Measurements from ENCODE around the gene BAD. TPM values are rescaled to one million over a fixed set of nuclear protein-coding genes. Genes with fewer than 3 reads are reported as not detected.
A peak's percentile ranks its signal among the peaks of the same experiment; 100 is the strongest.

BAD gene
- total RNA-seq, 1 experiment from 2014 or later, result 34.7 TPM

GRCh38 chr11:64331569-64332371 lies 47.3 kb upstream of the BAD start (continued):
- 0 out of 2 replicates have a peak, but pooled peaks have one; percentile 41 for TF ChIP-seq FOXP1 (CRISPR knock-in tag; IDR thresholded peaks at IDR 0.05; ENCODE audit: borderline replicate concordance)
- TF ChIP-seq PREB (CRISPR knock-in tag; IDR thresholded peaks at IDR 0.05; ENCODE audit: borderline replicate concordance), result no peak
- TF ChIP-seq ZNF281 (CRISPR knock-in tag; IDR thresholded peaks at IDR 0.05), result no peak
- TF ChIP-seq NFE2L1 (CRISPR knock-in tag; IDR thresholded peaks at IDR 0.05), result no peak
- no peak for TF ChIP-seq NR2C2 (CRISPR knock-in tag; IDR thresholded peaks at IDR 0.05)
- TF ChIP-seq GTF2I (CRISPR knock-in tag; conservative IDR thresholded peaks at IDR 0.05), result no peak
- TF ChIP-seq CREB1 (CRISPR knock-in tag; IDR thresholded peaks at IDR 0.05), result no peak

- TF ChIP-seq SOX15 (CRISPR knock-in tag; IDR thresholded peaks at IDR 0.05) (no peak), ZNF423 (CRISPR knock-in tag; IDR thresholded peaks at IDR 0.05) (peak; percentile 33; the same call in 1 of the 2 replicates)
- no peak for ATAC-seq
- Mint-ChIP-seq H3K36me3 (no peaks in the 10 kb centered on the region), H3K27ac (no peak overlapping the region), H3K27me3 (ENCODE audit: low read depth) (peaks cover 14% of the 10 kb centered on the region; the same call in 1 of the 2 replicates), H3K9me3 (0 out of 2 replicates have a peak, but pooled peaks cover 3% of the 10 kb centered on the region), H3K4me3 (no peak overlapping the region), H3K4me1 (peaks cover 10% of the 10 kb centered on the region)
- CTCF ChIA-PET, result interaction anchor here (0.5 to 4.8 kb wide), 22 partner anchors 11 to 557 kb away, joined by 3 to 118 read pairs (median 6); partner anchors contain the start of genes BAD, CCDC88B, ESRRA and PRDX5
- peak; percentile 11 for DNase-seq (ENCODE audit: low spot score)
- POLR2A ChIA-PET, result interaction anchor here (1.0 kb wide), 1 partner anchor 14 kb away, joined by 6 read pairs; the partner anchor contains the start of genes PRDX5 and TRMT112
These were observed 46.4 kb upstream of the BAD start for GRCh38 chr11:64330888-64331287.

- no peak for TF ChIP-seq ZNF423 (CRISPR knock-in tag; IDR thresholded peaks at IDR 0.05)
- TF ChIP-seq NFYB (CRISPR knock-in tag; conservative IDR thresholded peaks at IDR 0.05; ENCODE audit: low read depth), result no peak
- ChIA-PET POLR2A (no interaction called here), CTCF (interaction anchor here (1.2 to 1.6 kb wide), 2 partner anchors 10 to 27 kb away, joined by 5 read pairs; partner anchors contain the start of genes PRDX5 and TRMT112)
- DNase-seq (ENCODE audit: low spot score), result no peak
- no peak overlapping the region for H3K27ac Mint-ChIP-seq
- H3K27me3 Mint-ChIP-seq (ENCODE audit: low read depth), result peaks cover 9% of the 10 kb centered on the region; the same call in 1 of the 2 replicates
- no peak overlapping the region for H3K4me3 Mint-ChIP-seq
- H3K9me3 Mint-ChIP-seq, result 0 out of 2 replicates have a peak, but pooled peaks cover 3% of the 10 kb centered on the region
- ATAC-seq, result no peak
- peaks cover 17% of the 10 kb centered on the region for H3K4me1 Mint-ChIP-seq
- H3K36me3 Mint-ChIP-seq, result no peaks in the 10 kb centered on the region
These were observed 43.5 kb upstream of the BAD start for GRCh38 chr11:64327993-64328392.

- no peak for DNase-seq (ENCODE audit: low spot score)
- H3K4me1 Mint-ChIP-seq, result peaks cover 17% of the 10 kb centered on the region
- ATAC-seq, result no peak
- H3K27me3 Mint-ChIP-seq (ENCODE audit: low read depth), result peaks cover 9% of the 10 kb centered on the region; the same call in 1 of the 2 replicates
- no peak for TF ChIP-seq TEAD4 (CRISPR knock-in tag; IDR thresholded peaks at IDR 0.05)
- 0 out of 2 replicates have a peak, but pooled peaks have one; percentile 43 for TF ChIP-seq GTF2I (CRISPR knock-in tag; conservative IDR thresholded peaks at IDR 0.05)
- no peak for TF ChIP-seq ZNF232 (CRISPR knock-in tag; IDR thresholded peaks at IDR 0.05)
- no peak for TF ChIP-seq AR (CRISPR knock-in tag; IDR thresholded peaks at IDR 0.05)
- 0 out of 2 replicates have a peak, but pooled peaks cover 3% of the 10 kb centered on the region for H3K9me3 Mint-ChIP-seq
- no peaks in the 10 kb centered on the region for H3K36me3 Mint-ChIP-seq
- ChIA-PET CTCF (interaction anchor here (0.8 to 1.6 kb wide), 5 partner anchors 10 to 29 kb away, joined by 3 to 5 read pairs (median 4); partner anchors contain the start of genes PRDX5 and TRMT112), POLR2A (no interaction called here)
- H3K4me3 Mint-ChIP-seq, result no peak overlapping the region
- H3K27ac Mint-ChIP-seq, result no peak overlapping the region
These were observed 42.9 kb upstream of the BAD start for GRCh38 chr11:64327375-64327774.
